SH-SY5Y (cell line): ENCODE data around the gene PPAN.

Experiments used
- GATA2 ChIP-seq: IDR thresholded peaks from 2 replicates; pipeline ENCODE4 v1.6.1; 2011; ENCODE audit warnings: mild to moderate bottlenecking, low read depth, low read length
- GATA3 ChIP-seq: IDR thresholded peaks from 2 replicates; pipeline ENCODE4 v1.6.1; 2011; ENCODE audit warnings: low read depth, mild to moderate bottlenecking, low read length, moderate library complexity

DNA sequence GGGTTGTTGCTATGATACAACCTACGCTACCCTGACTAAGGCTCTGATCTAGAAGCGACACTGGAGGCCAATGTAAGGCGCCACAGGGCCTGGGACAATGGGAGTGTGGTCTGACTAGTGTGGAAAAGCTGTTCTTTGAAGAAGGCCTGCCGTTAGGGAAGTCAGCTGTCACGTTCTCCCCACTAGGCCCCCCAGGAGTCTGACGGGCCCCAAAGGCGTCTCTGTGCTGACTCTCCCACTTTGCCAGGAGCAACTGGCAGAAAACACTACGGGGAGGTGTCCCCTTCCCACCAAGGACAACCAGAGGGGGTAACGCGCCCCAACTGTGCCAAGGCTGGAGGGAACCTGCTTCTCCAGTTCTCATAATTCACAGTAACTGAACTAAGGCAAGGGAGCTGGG, 38.9 kb downstream of the PPAN start:
- no peak for TF ChIP-seq GATA2
- no peak for TF ChIP-seq GATA3
